Muscle of arm (tissue), 12 donors: Measurements from ENCODE around the gene KCNAB1. TPM values are rescaled to one million over a fixed set of nuclear protein-coding genes. Genes with fewer than 3 reads are reported as not detected.
A peak's percentile ranks its signal among the peaks of the same experiment; 100 is the strongest.

Experiments
- DNase-seq: peaks from one replicate; pipeline ENCODE4 v3.0.0-alpha.2; 2013
- polyA plus RNA-seq, 12 donors: library from polyadenylated mRNA; unstranded; fragments of 120-200 nt; gene quantifications; one replicate each; pipeline ENCODE4 v1.2.1, GENCODE V29; 2013; ENCODE audit not compliant: insufficient read length in 12 of 12

The KCNAB1 gene
- polyA plus RNA-seq, 12 donors, result 4.0 to 7.5 (median 5.8) TPM; not detected in 2

- no peak for DNase-seq
Measured at GRCh38 chr3:156445117-156446090, 325.0 kb downstream of the KCNAB1 start.

GRCh38 chr3:156448300-156448699 is 327.9 kb downstream of the KCNAB1 start:
- no peak for DNase-seq

GRCh38 chr3:156449710-156450574 is 329.6 kb downstream of the KCNAB1 start:
- DNase-seq, result peak; percentile 15

GRCh38 chr3:156455839-156456238 is 335.5 kb downstream of the KCNAB1 start:
- no peak for DNase-seq

GRCh38 chr3:156456771-156457224 is 336.4 kb downstream of the KCNAB1 start:
- no peak for DNase-seq

GRCh38 chr3:156459434-156459833 is 339.1 kb downstream of the KCNAB1 start:
- DNase-seq, result no peak

GRCh38 chr3:156460206-156460611 is 339.8 kb downstream of the KCNAB1 start:
- no peak for DNase-seq

- DNase-seq, result no peak
Measured at GRCh38 chr3:156461889-156462288, 341.5 kb downstream of the KCNAB1 start.

- no peak for DNase-seq
Measured at GRCh38 chr3:156463123-156463522, 342.7 kb downstream of the KCNAB1 start.

GRCh38 chr3:156465194-156465593 is 344.8 kb downstream of the KCNAB1 start:
- DNase-seq, result no peak

GRCh38 chr3:156469456-156469855 is 349.1 kb downstream of the KCNAB1 start:
- no peak for DNase-seq

- DNase-seq, result no peak
Measured at GRCh38 chr3:156471431-156471830, 351.1 kb downstream of the KCNAB1 start.

GRCh38 chr3:156472150-156472549 is 351.8 kb downstream of the KCNAB1 start:
- DNase-seq, result no peak

GRCh38 chr3:156472684-156473083 is 352.3 kb downstream of the KCNAB1 start:
- DNase-seq, result no peak

- no peak for DNase-seq
Measured at GRCh38 chr3:156473341-156473740, 353.0 kb downstream of the KCNAB1 start.

GRCh38 chr3:156474560-156475389 is 354.4 kb downstream of the KCNAB1 start:
- DNase-seq, result no peak

- peak; percentile 32 for DNase-seq
Measured at GRCh38 chr3:156477323-156477722, 356.9 kb downstream of the KCNAB1 start.

- DNase-seq, result no peak
Measured at GRCh38 chr3:156478891-156479290, 358.5 kb downstream of the KCNAB1 start.

GRCh38 chr3:156479604-156480003 is 359.2 kb downstream of the KCNAB1 start:
- DNase-seq, result no peak

GRCh38 chr3:156480949-156481348 is 360.6 kb downstream of the KCNAB1 start:
- no peak for DNase-seq

- no peak for DNase-seq
Measured at GRCh38 chr3:156483002-156483401, 362.6 kb downstream of the KCNAB1 start.
